Tibial nerve (tissue), 4 donors: ENCODE measurements around the gene PNPLA2.

Experiments
- EP300 ChIP-seq, 2 donors: sonication (generic); formaldehyde crosslinking; IDR thresholded peaks; one replicate each; pipeline ENCODE4 v1.6.1; 2017; ENCODE audit warnings: antibody characterized with exemption in 2 of 2, mild to moderate bottlenecking in 1 of 2
- POLR2A ChIP-seq, 2 donors: fragments of 450-650 bp; IDR thresholded peaks; one replicate each; pipeline ENCODE4 v1.6.1; 2017; ENCODE audit warnings: antibody characterized with exemption in 2 of 2, mild to moderate bottlenecking in 2 of 2, moderate library complexity in 2 of 2
- TF ChIP-seq, protein P1 (sequence below), 5 experiments: fragments of 200-600 bp in 3 of 5; fragments of 450-650 bp in 2 of 5; sonication (generic) in 3 of 5; IDR thresholded peaks; one replicate each; pipeline ENCODE4 v1.5.1; 2016 to 2019; ENCODE audit warnings: antibody characterized with exemption in 5 of 5, mild to moderate bottlenecking in 3 of 5, moderate library complexity in 2 of 5

DNA sequence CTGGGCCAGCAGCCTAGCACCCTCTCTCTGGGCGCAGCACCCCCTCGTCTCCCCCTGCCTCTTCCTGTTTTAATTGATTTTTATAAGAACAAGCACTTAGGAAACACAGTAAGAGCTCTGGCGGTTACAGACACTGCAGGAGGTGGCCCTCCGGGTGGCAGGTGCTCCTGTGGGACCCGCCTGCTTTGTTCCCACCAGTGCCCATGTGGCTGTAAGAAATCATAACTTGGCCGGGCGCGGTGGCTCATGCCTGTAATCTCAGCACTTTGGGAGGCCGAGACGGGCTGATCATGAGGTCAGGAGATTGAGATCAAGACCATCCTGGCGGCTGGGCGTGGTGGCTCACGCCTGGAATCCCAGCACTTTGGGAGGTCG is 42.4 kb downstream of the PNPLA2 start:
- TF ChIP-seq, protein P1, sequence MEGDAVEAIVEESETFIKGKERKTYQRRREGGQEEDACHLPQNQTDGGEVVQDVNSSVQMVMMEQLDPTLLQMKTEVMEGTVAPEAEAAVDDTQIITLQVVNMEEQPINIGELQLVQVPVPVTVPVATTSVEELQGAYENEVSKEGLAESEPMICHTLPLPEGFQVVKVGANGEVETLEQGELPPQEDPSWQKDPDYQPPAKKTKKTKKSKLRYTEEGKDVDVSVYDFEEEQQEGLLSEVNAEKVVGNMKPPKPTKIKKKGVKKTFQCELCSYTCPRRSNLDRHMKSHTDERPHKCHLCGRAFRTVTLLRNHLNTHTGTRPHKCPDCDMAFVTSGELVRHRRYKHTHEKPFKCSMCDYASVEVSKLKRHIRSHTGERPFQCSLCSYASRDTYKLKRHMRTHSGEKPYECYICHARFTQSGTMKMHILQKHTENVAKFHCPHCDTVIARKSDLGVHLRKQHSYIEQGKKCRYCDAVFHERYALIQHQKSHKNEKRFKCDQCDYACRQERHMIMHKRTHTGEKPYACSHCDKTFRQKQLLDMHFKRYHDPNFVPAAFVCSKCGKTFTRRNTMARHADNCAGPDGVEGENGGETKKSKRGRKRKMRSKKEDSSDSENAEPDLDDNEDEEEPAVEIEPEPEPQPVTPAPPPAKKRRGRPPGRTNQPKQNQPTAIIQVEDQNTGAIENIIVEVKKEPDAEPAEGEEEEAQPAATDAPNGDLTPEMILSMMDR (IDR thresholded peaks at IDR 0.05): no peak
- TF ChIP-seq POLR2A (IDR thresholded peaks at IDR 0.05) (no peak), EP300 (IDR thresholded peaks at IDR 0.05) (no peak)
